HepG2 (cell line): ENCODE measurements around the gene MADD. TPM values are rescaled to one million over a fixed set of nuclear protein-coding genes. Genes with fewer than 3 reads are reported as not detected.
A peak's percentile ranks its signal among the peaks of the same experiment; 100 is the strongest.

Source experiments
- ATAC-seq: fragments of 200-7000 bp; cut with Tn5 transposase; 3 replicates; pipeline ENCODE4 v1.9.1; 2020; ENCODE audit warnings: mild to moderate bottlenecking, moderate library complexity
- BruUV-seq: library from RNA; stranded (reverse); fragments of 400-500 nt; replicated peaks from 2 replicates; lab custom pipeline; 2021; lab: Mats Ljungman, UMichigan
- CTCF ChIA-PET: fragments of 300-600 bp; formaldehyde crosslinking; extraction: SDS; loops from one replicate; lab custom pipeline; 2021; ENCODE audit warnings: low total read pairs, inconsistent platforms, low intra/inter-chr PET ratio; lab: Yijun Ruan, JAX
- POLR2A ChIA-PET: fragments of 350-600 bp; sonication (Branson Sonifier 250); formaldehyde crosslinking; loops from one replicate; lab custom pipeline; 2020; ENCODE audit warnings: antibody characterized with exemption, inconsistent platforms; lab: Yijun Ruan, JAX
- DNase-seq: peaks from one replicate; pipeline ENCODE4 v3.0.0-alpha.2; 2015; ENCODE audit warnings: low spot score
- FAIRE-seq: peaks from 3 replicates; lab custom pipeline; 2011; peaks lifted over from hg19 to GRCh38; lab: Jason Lieb, UNC
- H2AFZ ChIP-seq: one replicate; pipeline ENCODE4 v1.6.1; 2011; ENCODE audit warnings: low read length, inconsistent platforms
- H3K27ac ChIP-seq: fragments of 300-600 bp; 3 replicates; pipeline ENCODE4 v1.8.0; 2011; ENCODE audit warnings: mixed run types, mild to moderate bottlenecking, mixed read lengths, low read length, inconsistent platforms; ENCODE audit not compliant: insufficient read depth; ENCODE audit errors: extremely low read length
- H3K27me3 ChIP-seq, 2 experiments: fragments of 200-600 bp in 1 of 2; 2 replicates in 1 of 2; 3 replicates in 1 of 2; pipeline versions ENCODE4 v1.6.0 to v1.8.0; 2011; ENCODE audit warnings: low read length in 2 of 2, mild to moderate bottlenecking in 2 of 2, moderate library complexity in 2 of 2, inconsistent platforms in 1 of 2; ENCODE audit not compliant: insufficient read depth in 2 of 2, control insufficient read depth in 1 of 2
- H3K36me3 ChIP-seq, 2 experiments: fragments of 200-600 bp in 1 of 2; replicated peaks in 1 of 2; 2 replicates in 1 of 2; 3 replicates in 1 of 2; pipeline versions ENCODE4 v1.5.1 to v1.8.0; 2011; ENCODE audit warnings: low read length in 2 of 2, inconsistent platforms in 1 of 2; ENCODE audit not compliant: insufficient read depth in 2 of 2, control insufficient read depth in 1 of 2
- H3K4me1 ChIP-seq: 2 replicates; pipeline ENCODE4 v1.5.1; 2012; ENCODE audit warnings: low read length, inconsistent platforms; ENCODE audit not compliant: insufficient read depth
- H3K4me2 ChIP-seq: 2 replicates; pipeline ENCODE4 v1.6.0; 2011; ENCODE audit warnings: low read depth, low read length, inconsistent platforms
- H3K4me3 ChIP-seq, 3 experiments: fragments of 200-600 bp in 1 of 3; sonication (generic), shearing (Covaris generic) in 1 of 3; replicated peaks in 1 of 3; 2 replicates each; pipeline ENCODE4 v1.5.1; 2011 to 2016; ENCODE audit warnings: low read length in 3 of 3, inconsistent platforms in 2 of 3, low read depth in 2 of 3, mild to moderate bottlenecking in 2 of 3, control low read depth in 1 of 3, mixed read lengths in 1 of 3; ENCODE audit not compliant: insufficient read depth in 1 of 3
- H3K79me2 ChIP-seq: one replicate; pipeline ENCODE4 v1.6.1; 2011; ENCODE audit warnings: low read length, inconsistent platforms; ENCODE audit not compliant: insufficient read depth
- H3K9ac ChIP-seq: 2 replicates; pipeline ENCODE4 v1.6.0; 2011; ENCODE audit warnings: mild to moderate bottlenecking, low read depth, low read length, inconsistent platforms; ENCODE audit not compliant: insufficient read depth
- H3K9me3 ChIP-seq: 2 replicates; pipeline ENCODE4 v1.5.1; 2012; ENCODE audit warnings: mild to moderate bottlenecking, low read length
- H4K20me1 ChIP-seq: 2 replicates; pipeline ENCODE4 v1.6.0; 2011; ENCODE audit warnings: inconsistent platforms, mild to moderate bottlenecking, low read length, moderate library complexity; ENCODE audit not compliant: insufficient read depth
- EHMT2 ChIP-seq: fragments of 200-600 bp; sonication (generic); IDR thresholded peaks from 2 replicates; pipeline ENCODE4 v1.7.0; 2017; ENCODE audit warnings: antibody characterized with exemption, low read depth, low read length, borderline replicate concordance
- MAFF ChIP-seq: IDR thresholded peaks from 2 replicates; pipeline ENCODE4 v1.6.1; 2011; ENCODE audit warnings: low read depth, low read length, improper control_type of control experiment
- MAFK ChIP-seq, 2 experiments: IDR thresholded peaks in 1 of 2; conservative IDR thresholded peaks in 1 of 2; 2 replicates each; pipeline ENCODE4 v1.6.1; 2011; ENCODE audit warnings: improper control_type of control experiment in 2 of 2, low read length in 2 of 2
- TCF12 ChIP-seq, 2 experiments: fragments of 450-650 bp in 1 of 2; sonication (generic) in 1 of 2; formaldehyde crosslinking in 1 of 2; IDR thresholded peaks; 2 replicates each; pipeline versions ENCODE4 v1.6.1 to v1.8.0; 2017 to 2022; ENCODE audit warnings: antibody characterized with exemption in 1 of 2, mild to moderate bottlenecking in 1 of 2, missing genetic modification reagents in 1 of 2, moderate library complexity in 1 of 2
- THYN1 ChIP-seq: sonication (generic); formaldehyde crosslinking; IDR thresholded peaks from 2 replicates; pipeline ENCODE4 v1.8.1; 2023; ENCODE audit warnings: low read depth, mild to moderate bottlenecking, moderate library complexity, missing genetic modification reagents, borderline replicate concordance
- ZBTB38 ChIP-seq: sonication (generic); formaldehyde crosslinking; IDR thresholded peaks from 2 replicates; pipeline ENCODE4 v1.5.1; 2020; ENCODE audit warnings: mild to moderate bottlenecking, missing genetic modification reagents
- ZNF556 ChIP-seq: sonication (generic); formaldehyde crosslinking; IDR thresholded peaks from 2 replicates; pipeline ENCODE4 v1.4.0; 2020; ENCODE audit warnings: mild to moderate bottlenecking, missing genetic modification reagents, borderline replicate concordance
- ZNF557 ChIP-seq: sonication (generic); formaldehyde crosslinking; IDR thresholded peaks from 2 replicates; pipeline ENCODE4 v1.4.0; 2020; ENCODE audit warnings: missing genetic modification reagents
- ZSCAN12 ChIP-seq: sonication (generic); formaldehyde crosslinking; IDR thresholded peaks from 2 replicates; pipeline ENCODE4 v1.9.0; 2021; ENCODE audit warnings: mild to moderate bottlenecking, missing genetic modification reagents
- WGBS: methylation state at CpG from one replicate; pipeline ENCODE4 v1.1.6; 2017; ENCODE audit warnings: low lambda C conversion rate; 5-methylcytosine and 5-hydroxymethylcytosine counted together
- in situ Hi-C: cut with HindIII; loops from 2 replicates; pipeline ENCODE4 v1.10.0; 2017; ENCODE audit warnings: low pct_unique_long_range_greater_than_20kb; ENCODE audit not compliant: extremely low pct_ligation_motif_present
- intact Hi-C: fragments of 100-400 bp; cut with micrococcal nuclease; formaldehyde crosslinking; loops from one replicate; pipeline ENCODE4 v1.10.0; 2022; ENCODE audit not compliant: unreplicated experiment
- polyA plus RNA-seq, 8 experiments: library from polyadenylated mRNA; depleted of rRNA in 3 of 8; stranded (reverse) in 7 of 8; unstranded in 1 of 8; fragments of >200 nt; fragmentation: Illumina TruSeq in 4 of 8; extraction: Trizol in 4 of 8; gene quantifications; 2 replicates each; pipeline versions ENCODE4 v1.2.1 to v1.2.3, GENCODE V29; 2011 to 2016; ENCODE audit warnings: low read depth in 4 of 8, missing spikeins in 1 of 8, mixed read lengths in 1 of 8; ENCODE audit not compliant: insufficient read depth in 1 of 8
- total RNA-seq, 5 experiments: library from RNA; depleted of rRNA; stranded (reverse); fragments of >200 nt; fragmentation: Illumina TruSeq; extraction: Trizol; gene quantifications; 2 replicates each; pipeline ENCODE4 v1.2.3, GENCODE V29; 2016; ENCODE audit warnings: low read depth in 1 of 5

MADD gene
- total and polyA plus RNA-seq, 2 of the 13 experiments (the other 11 are each of a cell fraction or from before 2014, with no cell fraction given), result 18.0 to 29.2 TPM

- Histone ChIP-seq H3K4me1 (peaks cover 54% of the 10 kb centered on the region), H3K27ac (no peak overlapping the region), H3K27me3 (no peaks in the 10 kb centered on the region; a peak in 1 of 5 replicates), H3K9ac (no peak overlapping the region)
- in situ Hi-C loops, result loop anchor here (5.0 kb wide), 1 partner anchor 68 kb away; the partner anchor contains the start of gene ARFGAP2
- ATAC-seq, result no peak
- intact Hi-C loops, result no loop called here
- TF ChIP-seq MAFF (peak; percentile 38; the same call in 1 of the 2 replicates), THYN1 (no peak), ZNF556 (CRISPR knock-in tag) (no peak), EHMT2 (no peak), ZBTB38 (CRISPR knock-in tag) (0 out of 2 replicates have a peak, but pooled peaks have one; percentile 35), ZNF557 (no peak), TCF12 (IDR thresholded peaks at IDR 0.05) (no peak), TCF12 (CRISPR knock-in tag; IDR thresholded peaks at IDR 0.05) (no peak), ZSCAN12 (CRISPR knock-in tag) (no peak), MAFK (conservative IDR thresholded peaks at IDR 0.05 in 1 of 2, IDR thresholded peaks at IDR 0.05 in 1 of 2; ENCODE audit: low read length in 2 of 2) (peak; percentile 48 to 63; a peak in 3 of 4 replicates)
- TF ChIP-seq, all 625 proteins: peak for 3
- H3K79me2 ChIP-seq, result peaks cover 29% of the 10 kb centered on the region
- H3K4me2 ChIP-seq, result no peak overlapping the region
- POLR2A ChIA-PET, result interaction anchor here (1.1 to 4.1 kb wide), 4 partner anchors 10 to 68 kb away, joined by 3 to 106 read pairs (median 4); partner anchors contain the start of gene NR1H3
- BruUV-seq, result no TSS peak
- H3K4me3 ChIP-seq, result no peak overlapping the region
- H3K9me3 ChIP-seq, result no peaks in the 10 kb centered on the region
- peaks cover 19 to 27% of the 10 kb centered on the region in 2 experiments; a peak in 4 of 5 replicates for H3K36me3 ChIP-seq
- CTCF ChIA-PET, result no interaction called here
- no peak overlapping the region for H2AFZ ChIP-seq
- no peaks in the 10 kb centered on the region for H4K20me1 ChIP-seq
- DNase-seq, result no peak
- FAIRE-seq, result no peak
- WGBS, result 91% methylated on average over 11 of the region's 11 CpGs
These were observed 24.1 kb upstream of the MADD start for GRCh38 chr11:47245611-47246357.
